HepG2 (cell line): ENCODE results near the gene TMEM141.

Experiments
- CTCF ChIP-seq: sonication (generic); formaldehyde crosslinking; IDR thresholded peaks from 2 replicates; pipeline ENCODE4 v1.5.0; 2020; ENCODE audit warnings: mild to moderate bottlenecking, missing genetic modification reagents, moderate library complexity
- EHMT2 ChIP-seq: fragments of 200-600 bp; sonication (generic); IDR thresholded peaks from 2 replicates; pipeline ENCODE4 v1.7.0; 2017; ENCODE audit warnings: antibody characterized with exemption, low read depth, low read length, borderline replicate concordance
- MEIS2 ChIP-seq: sonication (generic); formaldehyde crosslinking; IDR thresholded peaks from 2 replicates; pipeline ENCODE4 v1.9.0; 2021; ENCODE audit warnings: mild to moderate bottlenecking, missing genetic modification reagents
- NFE2 ChIP-seq: sonication (generic); formaldehyde crosslinking; IDR thresholded peaks from 2 replicates; pipeline ENCODE4 v1.4.0; 2020; ENCODE audit warnings: missing genetic modification reagents
- ZNF501 ChIP-seq: sonication (generic); formaldehyde crosslinking; IDR thresholded peaks from 2 replicates; pipeline ENCODE4 v1.5.1; 2020; ENCODE audit warnings: mild to moderate bottlenecking, moderate library complexity, missing genetic modification reagents

GRCh38 chr9:136807281-136808074, 16.3 kb downstream of the TMEM141 start, which contains the start of gene RABL6:
- TF ChIP-seq MEIS2 (CRISPR knock-in tag) (no peak), ZNF501 (CRISPR knock-in tag) (no peak), NFE2 (no peak), CTCF (CRISPR knock-in tag) (no peak), EHMT2 (no peak)
